HL-60 (cell line): Measurements from ENCODE around the gene GSTCD.

Experiments
- GABPA ChIP-seq: IDR thresholded peaks from 2 replicates; pipeline ENCODE4 v1.6.1; 2012; ENCODE audit warnings: low read depth
- POLR2AphosphoS5 ChIP-seq: IDR thresholded peaks from 2 replicates; pipeline ENCODE4 v1.6.1; 2012; ENCODE audit warnings: low read depth
- SPI1 ChIP-seq: IDR thresholded peaks from 2 replicates; pipeline ENCODE4 v1.6.1; 2012; ENCODE audit warnings: low read depth, mild to moderate bottlenecking, borderline replicate concordance
- TF ChIP-seq, protein P1 (sequence below): IDR thresholded peaks from one replicate; pipeline ENCODE4 v1.5.1; 2011; ENCODE audit warnings: low read length, control low read depth, inconsistent platforms; ENCODE audit not compliant: insufficient read depth
- TF ChIP-seq, protein P2 (sequence below): IDR thresholded peaks from 2 replicates; pipeline ENCODE4 v1.6.1; 2012; ENCODE audit warnings: low read depth; ENCODE audit not compliant: insufficient replicate concordance

DNA sequence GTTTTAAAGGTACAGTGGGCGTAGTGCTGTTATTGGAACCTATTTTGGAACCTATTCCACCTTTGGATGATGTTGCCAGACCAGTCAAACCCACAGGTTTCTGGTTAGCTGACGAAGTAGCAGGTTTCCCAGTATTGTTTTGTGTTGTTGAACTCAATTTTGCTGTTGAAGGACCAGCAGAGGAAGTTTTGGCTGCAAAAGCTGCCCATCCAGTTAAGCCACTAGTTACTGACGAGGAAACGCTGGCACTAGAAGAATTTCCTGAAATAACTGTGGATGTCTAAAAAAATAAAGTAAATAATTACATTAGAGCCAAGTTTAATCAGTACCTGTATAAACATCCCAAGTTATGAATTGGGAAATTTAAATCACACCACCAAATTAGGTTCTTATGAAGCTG lies 25.5 kb upstream of the GSTCD start:
- TF ChIP-seq, protein P1, sequence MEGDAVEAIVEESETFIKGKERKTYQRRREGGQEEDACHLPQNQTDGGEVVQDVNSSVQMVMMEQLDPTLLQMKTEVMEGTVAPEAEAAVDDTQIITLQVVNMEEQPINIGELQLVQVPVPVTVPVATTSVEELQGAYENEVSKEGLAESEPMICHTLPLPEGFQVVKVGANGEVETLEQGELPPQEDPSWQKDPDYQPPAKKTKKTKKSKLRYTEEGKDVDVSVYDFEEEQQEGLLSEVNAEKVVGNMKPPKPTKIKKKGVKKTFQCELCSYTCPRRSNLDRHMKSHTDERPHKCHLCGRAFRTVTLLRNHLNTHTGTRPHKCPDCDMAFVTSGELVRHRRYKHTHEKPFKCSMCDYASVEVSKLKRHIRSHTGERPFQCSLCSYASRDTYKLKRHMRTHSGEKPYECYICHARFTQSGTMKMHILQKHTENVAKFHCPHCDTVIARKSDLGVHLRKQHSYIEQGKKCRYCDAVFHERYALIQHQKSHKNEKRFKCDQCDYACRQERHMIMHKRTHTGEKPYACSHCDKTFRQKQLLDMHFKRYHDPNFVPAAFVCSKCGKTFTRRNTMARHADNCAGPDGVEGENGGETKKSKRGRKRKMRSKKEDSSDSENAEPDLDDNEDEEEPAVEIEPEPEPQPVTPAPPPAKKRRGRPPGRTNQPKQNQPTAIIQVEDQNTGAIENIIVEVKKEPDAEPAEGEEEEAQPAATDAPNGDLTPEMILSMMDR: no peak
- no peak for TF ChIP-seq POLR2AphosphoS5
- TF ChIP-seq SPI1: no peak
- no peak for TF ChIP-seq GABPA
- TF ChIP-seq, protein P2, sequence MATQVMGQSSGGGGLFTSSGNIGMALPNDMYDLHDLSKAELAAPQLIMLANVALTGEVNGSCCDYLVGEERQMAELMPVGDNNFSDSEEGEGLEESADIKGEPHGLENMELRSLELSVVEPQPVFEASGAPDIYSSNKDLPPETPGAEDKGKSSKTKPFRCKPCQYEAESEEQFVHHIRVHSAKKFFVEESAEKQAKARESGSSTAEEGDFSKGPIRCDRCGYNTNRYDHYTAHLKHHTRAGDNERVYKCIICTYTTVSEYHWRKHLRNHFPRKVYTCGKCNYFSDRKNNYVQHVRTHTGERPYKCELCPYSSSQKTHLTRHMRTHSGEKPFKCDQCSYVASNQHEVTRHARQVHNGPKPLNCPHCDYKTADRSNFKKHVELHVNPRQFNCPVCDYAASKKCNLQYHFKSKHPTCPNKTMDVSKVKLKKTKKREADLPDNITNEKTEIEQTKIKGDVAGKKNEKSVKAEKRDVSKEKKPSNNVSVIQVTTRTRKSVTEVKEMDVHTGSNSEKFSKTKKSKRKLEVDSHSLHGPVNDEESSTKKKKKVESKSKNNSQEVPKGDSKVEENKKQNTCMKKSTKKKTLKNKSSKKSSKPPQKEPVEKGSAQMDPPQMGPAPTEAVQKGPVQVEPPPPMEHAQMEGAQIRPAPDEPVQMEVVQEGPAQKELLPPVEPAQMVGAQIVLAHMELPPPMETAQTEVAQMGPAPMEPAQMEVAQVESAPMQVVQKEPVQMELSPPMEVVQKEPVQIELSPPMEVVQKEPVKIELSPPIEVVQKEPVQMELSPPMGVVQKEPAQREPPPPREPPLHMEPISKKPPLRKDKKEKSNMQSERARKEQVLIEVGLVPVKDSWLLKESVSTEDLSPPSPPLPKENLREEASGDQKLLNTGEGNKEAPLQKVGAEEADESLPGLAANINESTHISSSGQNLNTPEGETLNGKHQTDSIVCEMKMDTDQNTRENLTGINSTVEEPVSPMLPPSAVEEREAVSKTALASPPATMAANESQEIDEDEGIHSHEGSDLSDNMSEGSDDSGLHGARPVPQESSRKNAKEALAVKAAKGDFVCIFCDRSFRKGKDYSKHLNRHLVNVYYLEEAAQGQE: no peak
